Neural cell (in vitro differentiated cells): ENCODE data around the gene MTRR. TPM values are rescaled to one million over a fixed set of nuclear protein-coding genes. Genes with fewer than 3 reads are reported as not detected.

Source experiments
- H2AFZ ChIP-seq: fragments of 200-600, 300-800 bp; sonication (generic), shearing (Covaris generic); 2 replicates; pipeline ENCODE4 v1.6.0; 2014; ENCODE audit warnings: low read depth, mild to moderate bottlenecking, antibody characterized with exemption, low read length, moderate library complexity
- H3F3A ChIP-seq: fragments of 200-600 bp; shearing (Covaris generic); 2 replicates; pipeline ENCODE4 v1.6.1; 2016; ENCODE audit warnings: mild to moderate bottlenecking, moderate library complexity, mixed read lengths, antibody characterized with exemption, low read length; ENCODE audit not compliant: insufficient read depth, poor library complexity, severe bottlenecking
- H3K27ac ChIP-seq: fragments of 200-600, 300-800 bp; sonication (generic), shearing (Covaris generic); 2 replicates; pipeline ENCODE4 v1.5.1; 2014; ENCODE audit warnings: mild to moderate bottlenecking, low read length, moderate library complexity
- H3K27me3 ChIP-seq: fragments of 300-800, 200-600 bp; sonication (generic), shearing (Covaris generic); 2 replicates; pipeline ENCODE4 v1.6.0; 2014; ENCODE audit warnings: mild to moderate bottlenecking, low read depth, low read length, moderate library complexity; ENCODE audit not compliant: insufficient read depth
- H3K36me3 ChIP-seq: fragments of 300-800, 200-600 bp; sonication (generic), shearing (Covaris generic); 2 replicates; pipeline ENCODE4 v1.5.1; 2014; ENCODE audit warnings: mild to moderate bottlenecking, antibody characterized with exemption, low read length, moderate library complexity; ENCODE audit not compliant: insufficient read depth
- H3K4me2 ChIP-seq: fragments of 300-800, 200-600 bp; sonication (generic), shearing (Covaris generic); 2 replicates; pipeline ENCODE4 v1.6.0; 2014; ENCODE audit warnings: mild to moderate bottlenecking, low read length
- H3K4me3 ChIP-seq: fragments of 300-800, 200-600 bp; sonication (generic), shearing (Covaris generic); 2 replicates; pipeline ENCODE4 v1.5.1; 2014; ENCODE audit warnings: mild to moderate bottlenecking, low read length, moderate library complexity
- H3K79me2 ChIP-seq: fragments of 200-600 bp; shearing (Covaris generic); replicated peaks from 2 replicates; pipeline ENCODE4 v1.6.0; 2014; ENCODE audit warnings: mild to moderate bottlenecking, low read length, moderate library complexity; ENCODE audit not compliant: insufficient read depth
- H3K9ac ChIP-seq: fragments of 300-800, 200-600 bp; sonication (generic), shearing (Covaris generic); 2 replicates; pipeline ENCODE4 v1.6.1; 2016; ENCODE audit warnings: mild to moderate bottlenecking, low read length, mixed read lengths
- H3K9me2 ChIP-seq: fragments of 200-600 bp; shearing (Covaris generic); 2 replicates; pipeline ENCODE4 v1.6.1; 2016; ENCODE audit warnings: mild to moderate bottlenecking, low read length, mixed read lengths; ENCODE audit not compliant: insufficient read depth
- H3K9me3 ChIP-seq: fragments of 200-600, 300-800 bp; sonication (generic), shearing (Covaris generic); 2 replicates; pipeline ENCODE4 v1.6.1; 2016; ENCODE audit warnings: mild to moderate bottlenecking, mixed run types, low read length, moderate library complexity, mixed read lengths
- H4K20me1 ChIP-seq: fragments of 200-600 bp; shearing (Covaris generic); 2 replicates; pipeline ENCODE4 v1.6.1; 2016; ENCODE audit warnings: mild to moderate bottlenecking, mixed run types; ENCODE audit not compliant: insufficient read depth
- CTCF ChIP-seq: fragments of 450-650 bp; IDR thresholded peaks from 2 replicates; pipeline ENCODE4 v1.5.1; 2014; ENCODE audit warnings: antibody characterized with exemption, mild to moderate bottlenecking, moderate library complexity; ENCODE audit not compliant: poor library complexity, severe bottlenecking
- EP300 ChIP-seq: fragments of 450-650 bp; conservative IDR thresholded peaks from 2 replicates; pipeline ENCODE4 v1.6.1; 2014; ENCODE audit warnings: antibody characterized with exemption, mild to moderate bottlenecking, moderate library complexity; ENCODE audit not compliant: poor library complexity, severe bottlenecking
- EZH2 ChIP-seq: fragments of 200-600, 300-800 bp; shearing (Covaris generic), sonication (generic); IDR thresholded peaks from 2 replicates; pipeline ENCODE4 v1.6.1; 2014; ENCODE audit warnings: antibody characterized with exemption, low read length, borderline replicate concordance, mild to moderate bottlenecking; ENCODE audit not compliant: insufficient read depth, poor library complexity, severe bottlenecking
- MXI1 ChIP-seq: fragments of 450-650 bp; conservative IDR thresholded peaks from 2 replicates; pipeline ENCODE4 v1.6.1; 2014; ENCODE audit warnings: antibody characterized with exemption, mild to moderate bottlenecking; ENCODE audit not compliant: poor library complexity, severe bottlenecking
- POLR2AphosphoS5 ChIP-seq: IDR thresholded peaks from 2 replicates; pipeline ENCODE4 v1.6.1; 2012
- RAD21 ChIP-seq: fragments of 450-650 bp; conservative IDR thresholded peaks from 2 replicates; pipeline ENCODE4 v1.6.1; 2014; ENCODE audit warnings: antibody characterized with exemption, mild to moderate bottlenecking, moderate library complexity
- REST ChIP-seq: IDR thresholded peaks from 2 replicates; pipeline ENCODE4 v1.6.1; 2012; ENCODE audit warnings: borderline replicate concordance
- SMC3 ChIP-seq: fragments of 450-650 bp; conservative IDR thresholded peaks from 2 replicates; pipeline ENCODE4 v1.6.1; 2014; ENCODE audit warnings: antibody characterized with exemption, mild to moderate bottlenecking, moderate library complexity; ENCODE audit not compliant: poor library complexity
- TAF1 ChIP-seq: IDR thresholded peaks from 2 replicates; pipeline ENCODE4 v1.6.1; 2012; ENCODE audit warnings: low read depth
- polyA plus RNA-seq: library from polyadenylated mRNA; depleted of rRNA; stranded (reverse); fragments of >200 nt; gene quantifications from 2 replicates; pipeline ENCODE4 v1.2.3, GENCODE V29; 2014

MTRR gene
- polyA plus RNA-seq, 1 donor from 2014 or later = 34.1 TPM

GRCh38 chr5:7871653-7872052 lies 2.7 kb downstream of the MTRR start:
- peaks cover 32% of the 10 kb centered on the region for H3K79me2 ChIP-seq
- peaks cover 4% of the 10 kb centered on the region for H3K36me3 ChIP-seq
- H4K20me1 ChIP-seq = no peaks in the 10 kb centered on the region
- H2AFZ ChIP-seq = no peak overlapping the region
- TF ChIP-seq TAF1 (no peak), REST (no peak), EP300 (no peak), SMC3 (no peak), MXI1 (no peak), RAD21 (no peak), EZH2 (no peak), CTCF (no peak), POLR2AphosphoS5 (no peak)
- no peak overlapping the region for H3K27ac ChIP-seq
- no peaks in the 10 kb centered on the region for H3F3A ChIP-seq
- no peak overlapping the region for H3K4me3 ChIP-seq
- H3K4me2 ChIP-seq = no peak overlapping the region
- H3K27me3 ChIP-seq = no peaks in the 10 kb centered on the region
- H3K9ac ChIP-seq = no peak overlapping the region
- no peaks in the 10 kb centered on the region for H3K9me3 ChIP-seq
- H3K9me2 ChIP-seq = no peaks in the 10 kb centered on the region

GRCh38 chr5:7872517-7873130 lies 3.7 kb downstream of the MTRR start:
- peaks cover 32% of the 10 kb centered on the region for H3K79me2 ChIP-seq

More at GRCh38 chr5:7872517-7873130, 3.7 kb downstream of the MTRR start:
- Histone ChIP-seq H3K27ac (no peak overlapping the region), H3K9ac (no peak overlapping the region), H2AFZ (no peak overlapping the region), H3F3A (no peaks in the 10 kb centered on the region), H3K36me3 (peaks cover 5% of the 10 kb centered on the region), H3K4me3 (no peak overlapping the region), H3K4me2 (no peak overlapping the region), H3K9me3 (no peaks in the 10 kb centered on the region), H3K9me2 (no peaks in the 10 kb centered on the region), H3K27me3 (no peaks in the 10 kb centered on the region), H4K20me1 (no peaks in the 10 kb centered on the region)
- no peak for TF ChIP-seq REST
- TF ChIP-seq EP300 = no peak
- no peak for TF ChIP-seq SMC3
- TF ChIP-seq POLR2AphosphoS5 = no peak
- TF ChIP-seq EZH2 = no peak
- no peak for TF ChIP-seq MXI1
- no peak for TF ChIP-seq TAF1
- TF ChIP-seq CTCF = no peak
- TF ChIP-seq RAD21 = no peak
